Measurements from ENCODE around the gene PTPRZ1. TPM values are rescaled to one million over a fixed set of nuclear protein-coding genes. Genes with fewer than 3 reads are reported as not detected.

PTPRZ1 gene
- total and polyA plus RNA-seq, 2 of the 8 experiments (the other 6 are each of a cell fraction or from before 2014, with no cell fraction given), result 112 to 135 TPM

GRCh38 chr7:121909716-121910345 lies 36.9 kb downstream of the PTPRZ1 start:
- Histone ChIP-seq H3K4me3 (ENCODE audit: extremely low read depth in 1 of 4, insufficient read depth in 2 of 4, low read depth in 3 of 4, low read length in 4 of 4) (no peak overlapping the region), H2BK20ac (ENCODE audit: low read length) (no peak overlapping the region), H3K79me2 (ENCODE audit: control insufficient read depth in 1 of 2, insufficient read depth in 2 of 2, low read length in 2 of 2) (peaks cover 0 to 91% of the 10 kb centered on the region in 2 experiments; a peak in 2 of 4 replicates), H4K91ac (replicated peaks; ENCODE audit: insufficient read length, low read length) (no peak overlapping the region), H4K20me1 (replicated peaks in 1 of 2; ENCODE audit: control insufficient read depth in 1 of 2, insufficient read depth in 2 of 2, low read length in 2 of 2) (peaks cover 0 to 3% of the 10 kb centered on the region in 2 experiments), H2BK5ac (ENCODE audit: low read depth, low read length) (no peak overlapping the region; the same call in 1 of the 2 replicates), H2AK5ac (ENCODE audit: low read depth, low read length) (no peak overlapping the region), H3K9me3 (ENCODE audit: insufficient read depth in 2 of 2, low read depth in 1 of 2, low read length in 1 of 2) (no peaks in the 10 kb centered on the region), H4K8ac (ENCODE audit: extremely low read depth, insufficient read depth, low read length) (no peak overlapping the region), H2BK120ac (replicated peaks; ENCODE audit: low read depth, low read length) (no peak overlapping the region), H2BK15ac (ENCODE audit: low read length) (no peak overlapping the region), H2BK12ac (ENCODE audit: low read depth, low read length) (no peak overlapping the region), H4K5ac (ENCODE audit: insufficient read length, low read depth, low read length) (no peak overlapping the region), H3K18ac (ENCODE audit: extremely low read depth, low read length) (no peak overlapping the region), H3K4me2 (ENCODE audit: insufficient read depth in 1 of 2, low read depth in 2 of 2, low read length in 2 of 2) (no peak overlapping the region), H3K14ac (ENCODE audit: insufficient read length) (no peak overlapping the region), H3K27ac (ENCODE audit: low read depth, low read length) (no peak overlapping the region), H3K36me3 (ENCODE audit: control insufficient read depth in 2 of 4, insufficient read depth in 4 of 4, low read length in 3 of 4) (peaks cover 0 to 3% (median 0%) of the 10 kb centered on the region in 4 experiments; a peak in 1 of 8 replicates), H2AFZ (ENCODE audit: low read length) (no peak overlapping the region), H3K79me1 (ENCODE audit: low read depth, low read length) (no peaks in the 10 kb centered on the region), H3K27me3 (replicated peaks in 1 of 4; ENCODE audit: control insufficient read depth in 3 of 4, extremely low read depth in 1 of 4, insufficient read depth in 3 of 4, low read length in 3 of 4) (no peaks in the 10 kb centered on the region), H3K9ac (replicated peaks in 1 of 4; ENCODE audit: extremely low read depth in 1 of 4, low read depth in 3 of 4, low read length in 3 of 4) (no peak overlapping the region), H3K4me1 (replicated peaks in 1 of 4; ENCODE audit: control insufficient read depth in 3 of 4, insufficient read depth in 4 of 4, low read length in 3 of 4) (peaks cover 0 to 8% (median 4%) of the 10 kb centered on the region in 4 experiments; a peak in 3 of 7 replicates), H3K23me2 (ENCODE audit: low read depth, low read length) (no peaks in the 10 kb centered on the region), H3K23ac (ENCODE audit: insufficient read length) (no peak overlapping the region), H3K4ac (replicated peaks; ENCODE audit: insufficient read length, low read depth, low read length) (no peak overlapping the region), H3K56ac (replicated peaks; ENCODE audit: insufficient read length, low read depth, low read length) (no peak overlapping the region)
- DNase-seq (ENCODE audit: low read depth in 1 of 2, low spot score in 2 of 2) (no peak), FAIRE-seq (no peak)
- ChIA-PET POLR2A (ENCODE audit: partially characterized antibody) (interaction anchor here (0.8 to 2.7 kb wide), 6 partner anchors 9 to 36 kb away, joined by 3 to 9 read pairs (median 6); no protein-coding TSS in a partner anchor), CTCF (ENCODE audit: partially characterized antibody) (interaction anchor here (0.6 to 2.2 kb wide), 3 partner anchors 11 to 84 kb away, joined by 3 to 6 read pairs (median 3); no protein-coding TSS in a partner anchor)
- WGBS, 2 experiments (ENCODE audit: extremely low coverage in 1 of 2, insufficient coverage in 1 of 2, insufficient read length in 1 of 2, insufficient replicate concordance in 2 of 2, low coverage in 1 of 2, low lambda C conversion rate in 2 of 2, missing lambda C conversion rate in 1 of 2), result 87% methylated on average over 3 of the region's 3 CpGs; no CpG with 5 or more reads in 1 of the 2 experiments
- TF ChIP-seq HDAC2 (IDR thresholded peaks at IDR 0.05; ENCODE audit: borderline replicate concordance in 1 of 2, low read depth in 2 of 2, low read length in 2 of 2) (no peak), POU5F1 (IDR thresholded peaks at IDR 0.05; ENCODE audit: low read depth, low read length) (no peak), TBP (IDR thresholded peaks at IDR 0.05; ENCODE audit: low read depth, low read length) (no peak), ASH2L (IDR thresholded peaks at IDR 0.05; ENCODE audit: low read length) (no peak), JUN (IDR thresholded peaks at IDR 0.05; ENCODE audit: low read depth, low read length) (no peak), KDM1A (IDR thresholded peaks at IDR 0.05; ENCODE audit: borderline replicate concordance, low read length) (no peak), POLR2A (IDR thresholded peaks at IDR 0.05; ENCODE audit: control extremely low read depth in 1 of 2, low read depth in 2 of 2, low read length in 2 of 2) (peak in 1 of 2 experiments; percentile 29; a peak in 1 of 3 replicates)

All from H1 (cell line).